Left lung (tissue), 10 donors: ENCODE data around the gene SCUBE1. TPM values are rescaled to one million over a fixed set of nuclear protein-coding genes. Genes with fewer than 3 reads are reported as not detected.

Source experiments
- ATAC-seq: fragments of 200-7000 bp; cut with Tn5 transposase; one replicate; pipeline ENCODE4 v1.9.1; 2020; ENCODE audit warnings: moderate library complexity
- DNase-seq, 4 donors: peaks; one replicate each; pipeline ENCODE4 v3.0.0-alpha.2; 2013 to 2020
- H3K27ac ChIP-seq, 2 donors: fragments of 200-600 bp; sonication (generic) in 1 of 2; one replicate each; pipeline versions ENCODE4 v1.5.0 to v1.8.0; 2020 to 2021
- H3K27me3 ChIP-seq, 2 donors: fragments of 200-600 bp; sonication (generic) in 1 of 2; one replicate each; pipeline versions ENCODE4 v1.5.0 to v1.8.0; 2020 to 2021
- H3K36me3 ChIP-seq, 2 donors: fragments of 200-600 bp; sonication (generic) in 1 of 2; one replicate each; pipeline versions ENCODE4 v1.5.0 to v1.8.0; 2020 to 2021
- H3K4me1 ChIP-seq, 2 donors: fragments of 200-600 bp; one replicate each; pipeline ENCODE4 v1.8.0; 2021
- H3K4me3 ChIP-seq, 2 donors: fragments of 200-600 bp; sonication (generic) in 1 of 2; one replicate each; pipeline versions ENCODE4 v1.5.0 to v1.8.0; 2020 to 2021; ENCODE audit warnings: mild to moderate bottlenecking in 1 of 2
- H3K9me3 ChIP-seq, 2 donors: fragments of 200-600 bp; sonication (generic) in 1 of 2; one replicate each; pipeline versions ENCODE4 v1.5.0 to v1.8.0; 2020 to 2021
- intact Hi-C, 2 donors: fragments of 100-400 bp; cut with DNase I; formaldehyde crosslinking; loops; one replicate each; pipeline versions ENCODE4 v1.11.2 to v1.14.2; 2022
- polyA plus RNA-seq, 6 donors: library from polyadenylated mRNA; unstranded; fragments of 120-200 nt; gene quantifications; one replicate each; pipeline ENCODE4 v1.2.1, GENCODE V29; 2013; ENCODE audit not compliant: insufficient read length in 6 of 6
- total RNA-seq, 2 donors: library from RNA; stranded (reverse); fragmentation: NEBNext Ultra II Directional; extraction: Animal tissue kit (Norgen Biotek cat#: 25700); gene quantifications; one replicate each; pipeline ENCODE4 v1.2.1, GENCODE V29; 2021
- TF ChIP-seq, protein P1 (sequence below), 2 donors: fragments of 200-600 bp; sonication (generic) in 1 of 2; IDR thresholded peaks; one replicate each; pipeline versions ENCODE4 v1.5.0 to v1.8.0; 2021; ENCODE audit warnings: antibody characterized with exemption in 2 of 2
- donor health status: DM: no; HTN: yes; CAD: no.
- donor health status: DM: no; HTN: no; CAD: no.

Gene SCUBE1
- total and polyA plus RNA-seq, 8 donors = 1.1 to 5.0 (median 2.0) TPM

DNA sequence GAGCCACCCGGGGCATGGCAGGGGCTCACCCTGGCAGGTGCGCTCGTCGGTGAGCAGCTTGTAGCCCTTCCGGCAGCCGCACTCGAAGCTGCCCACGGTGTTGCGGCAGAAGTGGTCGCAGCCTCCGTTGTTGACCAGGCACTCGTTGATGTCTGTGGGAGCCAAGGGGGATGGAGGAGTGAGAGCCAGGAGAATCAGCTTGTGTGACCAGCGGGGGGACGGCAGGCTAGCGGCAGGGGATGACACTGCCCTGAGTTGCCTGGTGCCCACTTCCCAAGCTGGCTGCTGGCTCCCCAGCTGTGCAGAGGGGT is 111.5 kb downstream of the SCUBE1 start:
- Histone ChIP-seq H3K9me3 (no peaks in the 10 kb centered on the region), H3K27me3 (no peaks in the 10 kb centered on the region), H3K36me3 (no peaks in the 10 kb centered on the region), H3K4me3 (no peak overlapping the region), H3K27ac (no peak overlapping the region), H3K4me1 (peaks cover 0 to 12% of the 10 kb centered on the region in 2 donors)
- ATAC-seq (no peak), DNase-seq (no peak)
- intact Hi-C loops = loop anchor here in 1 of 2 donors (5.0 to 10.0 kb wide), 2 partner anchors 113 to 156 kb away; partner anchors contain the start of gene SCUBE1
- TF ChIP-seq, protein P1, sequence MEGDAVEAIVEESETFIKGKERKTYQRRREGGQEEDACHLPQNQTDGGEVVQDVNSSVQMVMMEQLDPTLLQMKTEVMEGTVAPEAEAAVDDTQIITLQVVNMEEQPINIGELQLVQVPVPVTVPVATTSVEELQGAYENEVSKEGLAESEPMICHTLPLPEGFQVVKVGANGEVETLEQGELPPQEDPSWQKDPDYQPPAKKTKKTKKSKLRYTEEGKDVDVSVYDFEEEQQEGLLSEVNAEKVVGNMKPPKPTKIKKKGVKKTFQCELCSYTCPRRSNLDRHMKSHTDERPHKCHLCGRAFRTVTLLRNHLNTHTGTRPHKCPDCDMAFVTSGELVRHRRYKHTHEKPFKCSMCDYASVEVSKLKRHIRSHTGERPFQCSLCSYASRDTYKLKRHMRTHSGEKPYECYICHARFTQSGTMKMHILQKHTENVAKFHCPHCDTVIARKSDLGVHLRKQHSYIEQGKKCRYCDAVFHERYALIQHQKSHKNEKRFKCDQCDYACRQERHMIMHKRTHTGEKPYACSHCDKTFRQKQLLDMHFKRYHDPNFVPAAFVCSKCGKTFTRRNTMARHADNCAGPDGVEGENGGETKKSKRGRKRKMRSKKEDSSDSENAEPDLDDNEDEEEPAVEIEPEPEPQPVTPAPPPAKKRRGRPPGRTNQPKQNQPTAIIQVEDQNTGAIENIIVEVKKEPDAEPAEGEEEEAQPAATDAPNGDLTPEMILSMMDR (IDR thresholded peaks at IDR 0.05) = no peak

DNA sequence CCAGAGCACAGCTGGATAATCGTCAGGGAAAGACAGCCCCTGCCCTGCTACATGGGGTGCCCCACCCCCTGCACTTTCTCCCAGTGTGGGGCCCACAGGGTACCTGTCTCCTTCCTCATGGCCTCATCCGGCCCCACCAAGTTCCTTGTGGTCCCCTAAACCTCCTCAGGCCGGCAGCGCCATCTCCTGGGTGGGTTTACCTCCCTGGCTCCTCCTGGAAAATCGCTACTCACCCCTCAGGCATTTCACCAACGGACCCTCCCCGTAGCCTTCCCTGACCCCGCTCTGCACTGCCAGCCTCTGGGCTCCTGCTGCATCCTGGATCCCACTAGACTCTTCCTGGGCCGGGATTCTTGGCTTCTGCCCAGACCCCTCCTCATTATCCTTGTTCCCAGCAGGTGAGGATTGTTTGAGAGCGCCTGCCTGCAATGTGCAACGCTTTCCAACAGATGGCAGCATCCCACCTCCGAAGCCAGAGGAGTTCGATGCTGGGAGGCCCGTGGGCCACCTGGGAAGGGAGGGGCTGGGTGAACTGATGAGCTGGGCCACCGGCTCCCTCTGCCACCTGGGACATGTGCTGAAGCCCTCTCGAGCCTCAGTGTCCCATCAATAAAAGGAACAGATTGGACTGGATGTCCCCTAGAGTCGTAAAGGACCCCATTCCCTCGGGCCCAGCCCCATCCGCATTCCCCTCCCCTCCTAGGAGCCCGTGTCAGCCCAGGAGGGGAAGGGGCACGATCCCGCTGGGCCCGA is 112.0 kb downstream of the SCUBE1 start:
- ATAC-seq = peak; percentile 85
- intact Hi-C loops = loop anchor here in 1 of 2 donors (5.0 to 10.0 kb wide), 2 partner anchors 114 to 156 kb away; partner anchors contain the start of gene SCUBE1
- no peaks in the 10 kb centered on the region for H3K27me3 ChIP-seq

DNA sequence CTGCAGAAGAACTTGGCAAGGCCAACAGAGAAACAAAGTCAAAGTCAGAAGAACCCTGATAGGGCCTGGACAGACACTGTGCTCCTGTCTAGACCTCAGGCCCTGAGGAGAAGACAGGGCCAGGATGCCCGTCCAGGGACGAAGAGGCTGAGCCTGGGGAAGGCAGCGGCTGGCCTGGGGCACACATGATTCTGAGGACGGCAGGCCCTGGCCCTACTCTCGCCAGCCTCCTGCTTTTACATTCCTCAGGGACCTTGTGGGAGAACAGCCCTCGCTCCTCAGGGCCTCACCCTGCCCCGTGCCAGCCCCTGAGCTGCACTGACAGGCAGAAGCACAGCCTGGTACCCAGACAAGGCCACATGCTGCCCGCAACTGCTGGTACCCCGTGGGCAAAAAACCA is 112.6 kb downstream of the SCUBE1 start:
- ATAC-seq (no peak), DNase-seq (no peak)
- TF ChIP-seq, protein P1 (IDR thresholded peaks at IDR 0.05) = no peak
- Histone ChIP-seq H3K36me3 (no peaks in the 10 kb centered on the region), H3K27ac (no peak overlapping the region), H3K27me3 (no peaks in the 10 kb centered on the region), H3K4me1 (peaks cover 0 to 7% of the 10 kb centered on the region in 2 donors), H3K4me3 (no peak overlapping the region), H3K9me3 (no peaks in the 10 kb centered on the region)
- intact Hi-C loops = loop anchor here in 1 of 2 donors (5.0 to 10.0 kb wide), 2 partner anchors 114 to 157 kb away; partner anchors contain the start of gene SCUBE1

More for the DNA sequence above, 112.0 kb downstream of the SCUBE1 start:
- Histone ChIP-seq H3K9me3 (no peaks in the 10 kb centered on the region), H3K4me1 (peaks cover 0 to 7% of the 10 kb centered on the region in 2 donors), H3K4me3 (no peak overlapping the region), H3K36me3 (no peaks in the 10 kb centered on the region), H3K27ac (no peak overlapping the region)
- DNase-seq = peak in 2 of 4 donors; percentile 55 to 57
- TF ChIP-seq, protein P1 (IDR thresholded peaks at IDR 0.05) = peak; percentile 86 to 88

DNA sequence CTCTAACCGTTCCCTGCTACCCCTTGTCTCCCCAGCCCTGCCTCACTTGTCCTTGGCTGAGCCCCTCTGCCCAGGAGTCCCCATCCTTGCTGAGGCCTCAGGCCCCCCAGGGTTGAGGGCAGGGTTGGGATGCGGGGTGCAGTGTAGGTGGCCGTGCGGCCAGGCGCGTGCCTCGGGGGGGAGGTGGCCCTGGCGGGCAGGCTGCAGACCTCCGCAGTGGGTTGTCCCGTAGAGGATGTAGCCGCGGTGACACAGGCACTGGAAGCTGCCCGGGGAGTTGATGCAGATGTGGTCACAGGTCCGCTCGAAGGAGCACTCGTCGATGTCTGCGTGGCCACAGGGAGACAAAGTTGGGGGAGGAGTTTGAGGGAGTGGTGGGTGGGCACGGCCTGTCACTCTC is 114.3 kb downstream of the SCUBE1 start:
- intact Hi-C loops = no loop called here
- H3K27ac ChIP-seq = no peak overlapping the region
- H3K36me3 ChIP-seq = no peaks in the 10 kb centered on the region
- peaks cover 0 to 7% of the 10 kb centered on the region in 2 donors for H3K4me1 ChIP-seq
- TF ChIP-seq, protein P1 (IDR thresholded peaks at IDR 0.05) = no peak
- DNase-seq (no peak), ATAC-seq (no peak)
- H3K27me3 ChIP-seq = no peaks in the 10 kb centered on the region
- H3K4me3 ChIP-seq = no peak overlapping the region
- no peaks in the 10 kb centered on the region for H3K9me3 ChIP-seq

DNA sequence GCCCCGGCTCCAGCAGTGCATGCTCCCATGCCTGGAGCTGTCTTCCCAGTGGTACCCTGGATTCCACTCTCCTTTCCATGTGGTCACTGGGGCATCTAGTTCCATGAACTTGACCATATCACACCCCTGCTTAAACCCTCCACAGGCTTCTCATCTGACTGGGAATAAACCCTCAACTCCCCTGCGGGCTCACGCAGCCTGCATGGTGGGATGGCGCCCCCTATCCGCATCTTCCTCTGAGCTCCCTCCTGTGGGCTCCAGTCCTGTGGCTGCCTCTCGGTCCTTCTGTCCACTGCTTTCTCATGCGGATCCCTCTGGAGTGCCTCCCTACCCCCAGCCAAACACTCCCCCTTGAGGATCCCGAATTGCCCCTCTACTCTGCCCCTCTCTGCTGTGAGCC is 114.8 kb downstream of the SCUBE1 start:
- ATAC-seq = no peak
- intact Hi-C loops = no loop called here
- Histone ChIP-seq H3K36me3 (no peaks in the 10 kb centered on the region), H3K4me3 (no peak overlapping the region), H3K27ac (no peak overlapping the region), H3K9me3 (no peaks in the 10 kb centered on the region), H3K27me3 (no peaks in the 10 kb centered on the region), H3K4me1 (peaks cover 0 to 7% of the 10 kb centered on the region in 2 donors)
- no peak for DNase-seq
- TF ChIP-seq, protein P1 (IDR thresholded peaks at IDR 0.05) = no peak
